Hepatocyte (in vitro differentiated cells): ENCODE results near the gene LINGO3. TPM values are rescaled to one million over a fixed set of nuclear protein-coding genes. Genes with fewer than 3 reads are reported as not detected.

Experiments used
- DNase-seq: peaks from one replicate; pipeline ENCODE4 v3.0.0-alpha.2; 2016; ENCODE audit warnings: low spot score
- H2AFZ ChIP-seq: fragments of 200-600 bp; sonication (generic); 2 replicates; pipeline ENCODE4 v1.6.0; 2016; ENCODE audit warnings: antibody characterized with exemption, mild to moderate bottlenecking
- H3K27ac ChIP-seq: fragments of 200-600 bp; sonication (generic); 2 replicates; pipeline ENCODE4 v1.5.1; 2016; ENCODE audit warnings: mild to moderate bottlenecking
- H3K27me3 ChIP-seq: fragments of 200-600 bp; sonication (generic); 2 replicates; pipeline ENCODE4 v1.6.1; 2016
- H3K36me3 ChIP-seq: fragments of 200-600 bp; sonication (generic); replicated peaks from 2 replicates; pipeline ENCODE4 v1.5.1; 2016; ENCODE audit warnings: low read depth; ENCODE audit not compliant: insufficient read depth
- H3K4me1 ChIP-seq: fragments of 200-600 bp; sonication (generic); 2 replicates; pipeline ENCODE4 v1.5.1; 2016; ENCODE audit warnings: mild to moderate bottlenecking, moderate library complexity; ENCODE audit not compliant: insufficient read depth
- H3K4me2 ChIP-seq: fragments of 200-600 bp; sonication (generic); 2 replicates; pipeline ENCODE4 v1.6.0; 2016
- H3K4me3 ChIP-seq: fragments of 200-600 bp; sonication (generic); 2 replicates; pipeline ENCODE4 v1.5.1; 2016; ENCODE audit warnings: mild to moderate bottlenecking
- H3K79me2 ChIP-seq: fragments of 200-600 bp; sonication (generic); 2 replicates; pipeline ENCODE4 v1.6.0; 2017; ENCODE audit warnings: mild to moderate bottlenecking
- H3K9me2 ChIP-seq: fragments of 200-600 bp; sonication (generic); replicated peaks from 2 replicates; pipeline ENCODE4 v1.6.0; 2017; ENCODE audit warnings: mild to moderate bottlenecking; ENCODE audit not compliant: insufficient read depth
- H3K9me3 ChIP-seq: fragments of 200-600 bp; sonication (generic); 2 replicates; pipeline ENCODE4 v1.5.1; 2016; ENCODE audit warnings: low read depth, mild to moderate bottlenecking
- H4K20me1 ChIP-seq: fragments of 200-600 bp; sonication (generic); 2 replicates; pipeline ENCODE4 v1.6.0; 2016; ENCODE audit warnings: mild to moderate bottlenecking; ENCODE audit not compliant: insufficient read depth, poor library complexity, severe bottlenecking
- EZH2 ChIP-seq: fragments of 200-600 bp; sonication (generic); IDR thresholded peaks from 2 replicates; pipeline ENCODE4 v1.6.1; 2016; ENCODE audit warnings: antibody characterized with exemption, mild to moderate bottlenecking, borderline replicate concordance
- EZH2phosphoT487 ChIP-seq: fragments of 200-600 bp; sonication (generic); IDR thresholded peaks from one replicate; pipeline ENCODE4 v1.6.1; 2018; ENCODE audit warnings: antibody characterized with exemption, mild to moderate bottlenecking, low read depth, moderate library complexity; ENCODE audit not compliant: unreplicated experiment, severe bottlenecking
- WGBS: methylation state at CpG from one replicate; pipeline ENCODE4 v1.1.6; 2016; ENCODE audit warnings: low lambda C conversion rate; ENCODE audit errors: missing lambda C conversion rate; 5-methylcytosine and 5-hydroxymethylcytosine counted together
- polyA plus RNA-seq: library from polyadenylated mRNA; unstranded; fragments of >200 nt; fragmentation: Nextera tagmentation; extraction: Ambion mirVana; gene quantifications from 2 replicates; pipeline ENCODE4 v1.2.1, GENCODE V29; 2016
- total RNA-seq: library from RNA; depleted of rRNA; stranded (reverse); fragments of >200 nt; gene quantifications from 2 replicates; pipeline ENCODE4 v1.2.3, GENCODE V29; 2014
- TF ChIP-seq, protein P1 (sequence below): fragments of 200-600 bp; sonication (generic); IDR thresholded peaks from 2 replicates; pipeline ENCODE4 v1.5.1; 2016; ENCODE audit warnings: antibody characterized with exemption, mild to moderate bottlenecking; ENCODE audit not compliant: poor library complexity

The LINGO3 gene
- total and polyA plus RNA-seq, 2 experiments from 2014 or later: not detected

DNA sequence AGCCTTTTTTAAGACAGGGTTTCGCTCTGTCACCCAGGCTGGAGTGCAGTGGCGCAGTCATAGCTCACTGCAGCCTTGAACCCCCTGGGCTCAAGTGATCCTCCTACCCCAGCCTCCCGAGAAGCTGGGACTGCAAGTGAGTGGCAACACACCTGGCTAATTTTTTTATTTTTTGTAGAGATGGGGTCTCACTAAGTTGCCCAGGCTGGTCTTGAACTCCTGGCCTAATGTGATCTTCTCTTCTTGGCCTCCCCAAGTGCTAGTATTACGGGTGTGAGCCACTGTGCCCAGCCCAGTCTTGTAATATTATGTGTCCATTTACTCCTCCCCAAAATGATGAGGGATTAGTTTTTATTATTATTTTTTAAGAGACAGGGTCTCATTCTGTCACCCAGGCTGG lies 3.1 kb upstream of the LINGO3 start:
- 97% methylated on average over 4 of the region's 4 CpGs for WGBS
- H3K79me2 ChIP-seq: no peaks in the 10 kb centered on the region
- no peak overlapping the region for H3K27ac ChIP-seq
- H3K9me2 ChIP-seq: no peaks in the 10 kb centered on the region
- TF ChIP-seq EZH2 (no peak), EZH2phosphoT487 (no peak)
- TF ChIP-seq, protein P1, sequence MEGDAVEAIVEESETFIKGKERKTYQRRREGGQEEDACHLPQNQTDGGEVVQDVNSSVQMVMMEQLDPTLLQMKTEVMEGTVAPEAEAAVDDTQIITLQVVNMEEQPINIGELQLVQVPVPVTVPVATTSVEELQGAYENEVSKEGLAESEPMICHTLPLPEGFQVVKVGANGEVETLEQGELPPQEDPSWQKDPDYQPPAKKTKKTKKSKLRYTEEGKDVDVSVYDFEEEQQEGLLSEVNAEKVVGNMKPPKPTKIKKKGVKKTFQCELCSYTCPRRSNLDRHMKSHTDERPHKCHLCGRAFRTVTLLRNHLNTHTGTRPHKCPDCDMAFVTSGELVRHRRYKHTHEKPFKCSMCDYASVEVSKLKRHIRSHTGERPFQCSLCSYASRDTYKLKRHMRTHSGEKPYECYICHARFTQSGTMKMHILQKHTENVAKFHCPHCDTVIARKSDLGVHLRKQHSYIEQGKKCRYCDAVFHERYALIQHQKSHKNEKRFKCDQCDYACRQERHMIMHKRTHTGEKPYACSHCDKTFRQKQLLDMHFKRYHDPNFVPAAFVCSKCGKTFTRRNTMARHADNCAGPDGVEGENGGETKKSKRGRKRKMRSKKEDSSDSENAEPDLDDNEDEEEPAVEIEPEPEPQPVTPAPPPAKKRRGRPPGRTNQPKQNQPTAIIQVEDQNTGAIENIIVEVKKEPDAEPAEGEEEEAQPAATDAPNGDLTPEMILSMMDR: no peak
- H3K36me3 ChIP-seq: no peaks in the 10 kb centered on the region
- H3K4me2 ChIP-seq: no peak overlapping the region
- no peaks in the 10 kb centered on the region for H4K20me1 ChIP-seq
- no peaks in the 10 kb centered on the region for H3K9me3 ChIP-seq
- H2AFZ ChIP-seq: no peak overlapping the region
- H3K4me3 ChIP-seq: no peak overlapping the region
- H3K4me1 ChIP-seq: no peaks in the 10 kb centered on the region
- peaks cover 22% of the 10 kb centered on the region for H3K27me3 ChIP-seq
- no peak for DNase-seq

DNA sequence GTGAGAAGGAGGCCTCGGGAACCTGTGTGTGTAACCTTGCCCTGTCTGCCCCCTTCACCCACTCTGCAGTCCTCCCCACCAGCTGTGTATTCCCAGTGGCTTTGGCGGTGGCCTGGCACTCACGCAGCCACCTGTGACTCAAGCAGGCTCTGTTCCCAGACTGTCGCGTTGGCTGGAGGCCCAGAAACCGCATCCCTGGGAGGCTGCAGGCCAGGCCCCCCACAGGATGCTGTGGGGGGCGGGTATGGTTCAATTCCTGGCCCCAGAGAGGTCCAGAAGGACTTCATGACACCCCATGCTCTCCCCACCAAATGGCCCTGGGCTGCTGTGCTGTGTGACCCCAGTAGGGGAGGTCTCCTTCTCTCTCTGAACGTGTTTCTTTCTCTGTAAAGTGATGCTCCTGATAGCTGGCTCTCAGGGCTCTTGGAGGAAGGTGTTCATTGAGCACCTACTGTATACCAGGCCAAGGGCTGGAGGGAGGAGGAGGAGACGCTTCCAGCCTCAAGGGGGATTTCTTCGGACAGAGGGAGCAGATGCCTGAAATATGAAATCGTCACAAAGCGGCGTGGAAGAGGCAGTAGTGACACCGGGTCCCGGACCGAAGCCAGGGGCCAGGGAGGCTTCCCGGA lies 1.9 kb upstream of the LINGO3 start:
- Histone ChIP-seq H3K4me1 (no peaks in the 10 kb centered on the region), H3K36me3 (no peaks in the 10 kb centered on the region), H3K9me2 (no peaks in the 10 kb centered on the region), H4K20me1 (no peaks in the 10 kb centered on the region), H3K79me2 (no peaks in the 10 kb centered on the region), H2AFZ (no peak overlapping the region), H3K9me3 (no peaks in the 10 kb centered on the region), H3K27ac (no peak overlapping the region), H3K4me3 (no peak overlapping the region), H3K27me3 (peaks cover 22% of the 10 kb centered on the region), H3K4me2 (no peak overlapping the region)
- WGBS: 77% methylated on average over 17 of the region's 17 CpGs
- TF ChIP-seq EZH2phosphoT487: no peak
- no peak for TF ChIP-seq EZH2
- TF ChIP-seq, protein P1: no peak
- DNase-seq: no peak

DNA sequence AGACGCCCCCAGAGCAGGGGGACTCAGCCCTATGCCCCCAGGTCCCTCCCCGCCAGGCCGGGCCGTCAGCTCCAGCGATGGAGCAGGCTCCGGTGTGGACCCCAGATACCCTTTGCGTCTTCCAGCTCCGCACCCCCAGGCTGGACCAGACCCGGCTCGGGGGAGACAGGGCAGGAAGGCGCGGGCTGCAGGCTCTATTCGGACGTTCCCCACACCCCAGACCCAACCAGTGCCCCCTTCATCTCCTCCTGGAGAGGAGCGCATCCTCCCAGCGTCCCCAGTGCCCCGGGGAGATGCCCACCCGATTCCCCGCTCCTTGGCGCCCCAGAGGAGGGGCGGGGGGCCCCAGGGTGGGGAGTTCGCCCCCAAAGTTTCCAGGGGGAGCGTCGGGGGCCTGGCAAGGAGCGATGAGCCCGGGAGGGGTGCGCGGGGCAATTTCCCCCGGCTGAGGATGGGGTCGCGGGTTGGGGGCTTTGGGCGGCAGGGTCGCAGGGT lies 389 bp downstream of the LINGO3 start:
- WGBS: 86% methylated on average over 18 of the region's 33 CpGs
- no peak overlapping the region for H3K27ac ChIP-seq
- no peaks in the 10 kb centered on the region for H3K9me2 ChIP-seq
- H4K20me1 ChIP-seq: no peaks in the 10 kb centered on the region
- no peak for DNase-seq
- TF ChIP-seq, protein P1: no peak
- no peak for TF ChIP-seq EZH2phosphoT487
- TF ChIP-seq EZH2: no peak
- peak overlapping the region; percentile 68 for H3K4me2 ChIP-seq
- no peaks in the 10 kb centered on the region for H3K4me1 ChIP-seq
- H3K36me3 ChIP-seq: no peaks in the 10 kb centered on the region
- peaks cover 23% of the 10 kb centered on the region for H3K27me3 ChIP-seq
- no peak overlapping the region for H2AFZ ChIP-seq
- H3K9me3 ChIP-seq: no peaks in the 10 kb centered on the region
- no peaks in the 10 kb centered on the region for H3K79me2 ChIP-seq
- H3K4me3 ChIP-seq: no peak overlapping the region
